HEK293 (cell line): ENCODE results near the gene DHRS4.

Experiments
- CTCF ChIA-PET: fragments of 350-600 bp; formaldehyde crosslinking; extraction: SDS; loops from one replicate; lab custom pipeline; 2021; ENCODE audit warnings: antibody characterized with exemption; lab: Yijun Ruan, JAX
- POLR2A ChIA-PET: fragments of 300-600 bp; formaldehyde crosslinking; extraction: SDS; loops from one replicate; lab custom pipeline; 2020; ENCODE audit warnings: antibody characterized with exemption, inconsistent platforms; lab: Yijun Ruan, JAX
- H3K27ac ChIP-seq: fragments of 200-500 bp; sonication (Bioruptor generic); 2 replicates; pipeline ENCODE4 v1.5.1; 2014; ENCODE audit warnings: low read depth, low read length, control low read depth, inconsistent platforms; ENCODE audit errors: extremely low read depth
- H3K36me3 ChIP-seq, 2 experiments: fragments of 200-500 bp in 1 of 2; sonication (Bioruptor generic) in 1 of 2; 1 replicate in 1 of 2; 2 replicates in 1 of 2; pipeline ENCODE4 v1.5.1; 2014 to 2017; ENCODE audit warnings: inconsistent platforms in 2 of 2, low read length in 2 of 2; ENCODE audit not compliant: control insufficient read depth in 2 of 2, insufficient read depth in 1 of 2
- H3K4me1 ChIP-seq: fragments of 200-500 bp; sonication (Bioruptor generic); 2 replicates; pipeline ENCODE4 v1.5.1; 2014; ENCODE audit warnings: mild to moderate bottlenecking, low read length, inconsistent platforms; ENCODE audit not compliant: control insufficient read depth, insufficient read depth
- H3K4me3 ChIP-seq: 2 replicates; pipeline ENCODE4 v1.5.1; 2011; ENCODE audit warnings: low read depth, mild to moderate bottlenecking, control low read depth, low read length, moderate library complexity
- H3K9me3 ChIP-seq: fragments of 200-500 bp; sonication (Bioruptor generic); 2 replicates; pipeline ENCODE4 v1.5.1; 2014; ENCODE audit warnings: low read depth, low read length, inconsistent platforms; ENCODE audit not compliant: control insufficient read depth, insufficient read depth
- GFI1B ChIP-seq: fragments of 450-650 bp; formaldehyde crosslinking; IDR thresholded peaks from 2 replicates; pipeline ENCODE4 v1.5.1; 2016; ENCODE audit warnings: missing biosample characterization, missing genetic modification characterization
- MYNN ChIP-seq: fragments of 450-650 bp; formaldehyde crosslinking; IDR thresholded peaks from 2 replicates; pipeline ENCODE4 v1.5.1; 2016; ENCODE audit warnings: missing biosample characterization, missing genetic modification characterization, borderline replicate concordance
- SALL2 ChIP-seq: fragments of 450-650 bp; formaldehyde crosslinking; IDR thresholded peaks from 2 replicates; pipeline ENCODE4 v1.5.0; 2017; ENCODE audit warnings: missing biosample characterization, mild to moderate bottlenecking, missing genetic modification characterization, borderline replicate concordance
- SCRT1 ChIP-seq: fragments of 450-650 bp; formaldehyde crosslinking; IDR thresholded peaks from 2 replicates; pipeline ENCODE4 v1.5.1; 2016; ENCODE audit warnings: missing biosample characterization, missing genetic modification characterization, borderline replicate concordance
- TRIM28 ChIP-seq: IDR thresholded peaks from 2 replicates; pipeline ENCODE4 v1.6.1; 2011; ENCODE audit warnings: low read length, control low read depth, borderline replicate concordance
- ZNF133 ChIP-seq: fragments of 450-650 bp; formaldehyde crosslinking; IDR thresholded peaks from 2 replicates; pipeline ENCODE4 v1.5.1; 2016; ENCODE audit warnings: missing biosample characterization, missing genetic modification characterization
- ZNF138 ChIP-seq: fragments of 450-650 bp; formaldehyde crosslinking; IDR thresholded peaks from 2 replicates; pipeline ENCODE4 v1.5.1; 2016; ENCODE audit warnings: missing biosample characterization, missing genetic modification characterization, borderline replicate concordance
- ZNF157 ChIP-seq: fragments of 450-650 bp; formaldehyde crosslinking; IDR thresholded peaks from 2 replicates; pipeline ENCODE4 v1.5.1; 2016; ENCODE audit warnings: missing biosample characterization, missing genetic modification characterization
- ZNF621 ChIP-seq: fragments of 450-650 bp; formaldehyde crosslinking; IDR thresholded peaks from 2 replicates; pipeline ENCODE4 v1.5.1; 2017; ENCODE audit warnings: missing biosample characterization, missing genetic modification characterization
- ZNF654 ChIP-seq: fragments of 450-650 bp; formaldehyde crosslinking; IDR thresholded peaks from 2 replicates; pipeline ENCODE4 v1.5.1; 2016; ENCODE audit warnings: low read depth, missing biosample characterization, missing genetic modification characterization
- ZNF660 ChIP-seq: fragments of 450-650 bp; IDR thresholded peaks from 2 replicates; pipeline ENCODE4 v1.5.1; 2018; ENCODE audit warnings: missing biosample characterization, mild to moderate bottlenecking, missing genetic modification characterization
- ZNF785 ChIP-seq: fragments of 450-650 bp; formaldehyde crosslinking; IDR thresholded peaks from 2 replicates; pipeline ENCODE4 v1.5.1; 2016; ENCODE audit warnings: missing biosample characterization, missing genetic modification characterization
- TF ChIP-seq, protein P1 (sequence below): fragments of 450-650 bp; formaldehyde crosslinking; IDR thresholded peaks from 2 replicates; pipeline ENCODE4 v1.5.1; 2016; ENCODE audit warnings: missing biosample characterization, missing genetic modification characterization
- TF ChIP-seq, protein P2 (sequence below): fragments of 450-650 bp; formaldehyde crosslinking; IDR thresholded peaks from 2 replicates; pipeline ENCODE4 v1.5.1; 2016; ENCODE audit warnings: missing biosample characterization, missing genetic modification characterization
- TF ChIP-seq, protein P3 (sequence below): fragments of 450-650 bp; formaldehyde crosslinking; IDR thresholded peaks from 2 replicates; pipeline ENCODE4 v1.5.1; 2016; ENCODE audit warnings: missing biosample characterization, missing genetic modification characterization
- TF ChIP-seq, protein P4 (sequence below): fragments of 450-650 bp; formaldehyde crosslinking; IDR thresholded peaks from 2 replicates; pipeline ENCODE4 v1.5.1; 2016; ENCODE audit warnings: missing biosample characterization, missing genetic modification characterization
- TF ChIP-seq, protein P5 (sequence below): fragments of 450-650 bp; formaldehyde crosslinking; IDR thresholded peaks from 2 replicates; pipeline ENCODE4 v1.5.1; 2016; ENCODE audit warnings: missing biosample characterization, missing genetic modification characterization

The DHRS4 gene

GRCh38 chr14:23929136-23929535 lies 24.4 kb upstream of the DHRS4 start (continued):
- TF ChIP-seq ZNF133 (tag by site-specific recombination): no peak

GRCh38 chr14:23929822-23930294 lies 23.7 kb upstream of the DHRS4 start:
- TF ChIP-seq, protein P1, sequence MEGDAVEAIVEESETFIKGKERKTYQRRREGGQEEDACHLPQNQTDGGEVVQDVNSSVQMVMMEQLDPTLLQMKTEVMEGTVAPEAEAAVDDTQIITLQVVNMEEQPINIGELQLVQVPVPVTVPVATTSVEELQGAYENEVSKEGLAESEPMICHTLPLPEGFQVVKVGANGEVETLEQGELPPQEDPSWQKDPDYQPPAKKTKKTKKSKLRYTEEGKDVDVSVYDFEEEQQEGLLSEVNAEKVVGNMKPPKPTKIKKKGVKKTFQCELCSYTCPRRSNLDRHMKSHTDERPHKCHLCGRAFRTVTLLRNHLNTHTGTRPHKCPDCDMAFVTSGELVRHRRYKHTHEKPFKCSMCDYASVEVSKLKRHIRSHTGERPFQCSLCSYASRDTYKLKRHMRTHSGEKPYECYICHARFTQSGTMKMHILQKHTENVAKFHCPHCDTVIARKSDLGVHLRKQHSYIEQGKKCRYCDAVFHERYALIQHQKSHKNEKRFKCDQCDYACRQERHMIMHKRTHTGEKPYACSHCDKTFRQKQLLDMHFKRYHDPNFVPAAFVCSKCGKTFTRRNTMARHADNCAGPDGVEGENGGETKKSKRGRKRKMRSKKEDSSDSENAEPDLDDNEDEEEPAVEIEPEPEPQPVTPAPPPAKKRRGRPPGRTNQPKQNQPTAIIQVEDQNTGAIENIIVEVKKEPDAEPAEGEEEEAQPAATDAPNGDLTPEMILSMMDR (tag by site-specific recombination): peak; percentile 36; the same call in 1 of the 2 replicates
- TF ChIP-seq ZNF660 (tag by site-specific recombination): 0 out of 2 replicates have a peak, but pooled peaks have one; percentile 35
- no peak for TF ChIP-seq ZNF621 (tag by site-specific recombination)
- 0 out of 2 replicates have a peak, but pooled peaks have one; percentile 28 for TF ChIP-seq GFI1B (tag by site-specific recombination)
- 0 out of 2 replicates have a peak, but pooled peaks have one; percentile 10 for TF ChIP-seq ZNF654 (tag by site-specific recombination)
- POLR2A ChIA-PET: no interaction called here
- H3K36me3 ChIP-seq: no peaks in the 10 kb centered on the region
- H3K4me3 ChIP-seq: no peak overlapping the region
- H3K27ac ChIP-seq: no peak overlapping the region
- H3K9me3 ChIP-seq: no peaks in the 10 kb centered on the region
- no peaks in the 10 kb centered on the region for H3K4me1 ChIP-seq
- CTCF ChIA-PET: interaction anchor here (0.6 to 3.6 kb wide), 14 partner anchors 19 to 635 kb away, joined by 3 to 33 read pairs (median 4); no protein-coding TSS in a partner anchor

DNA sequence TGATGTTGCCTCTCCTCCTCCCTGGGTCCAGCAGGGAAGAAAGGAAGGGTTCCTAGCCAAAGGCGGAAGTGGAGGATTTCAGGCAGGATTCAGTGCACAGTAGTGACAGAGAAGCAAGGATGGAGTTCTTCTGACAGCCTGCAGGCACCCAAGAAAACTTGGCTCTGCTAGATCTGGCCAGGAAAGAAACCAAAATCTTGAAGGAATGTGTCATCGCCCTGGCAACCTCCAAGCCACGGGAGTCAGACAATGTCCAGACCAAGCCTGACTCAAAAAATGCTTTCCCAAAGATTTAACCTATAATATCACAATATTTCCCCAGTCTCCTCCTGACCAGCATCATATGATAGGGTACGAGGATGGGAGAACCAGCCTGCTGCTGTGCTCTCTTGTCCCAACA lies 22.8 kb upstream of the DHRS4 start:
- no peaks in the 10 kb centered on the region for H3K36me3 ChIP-seq
- H3K9me3 ChIP-seq: no peaks in the 10 kb centered on the region
- no peak overlapping the region for H3K27ac ChIP-seq
- H3K4me3 ChIP-seq: no peak overlapping the region
- ChIA-PET POLR2A (no interaction called here), CTCF (interaction anchor here (0.6 to 3.6 kb wide), 15 partner anchors 20 to 669 kb away, joined by 3 to 33 read pairs (median 4); no protein-coding TSS in a partner anchor)
- no peaks in the 10 kb centered on the region for H3K4me1 ChIP-seq
- TF ChIP-seq, protein P2, sequence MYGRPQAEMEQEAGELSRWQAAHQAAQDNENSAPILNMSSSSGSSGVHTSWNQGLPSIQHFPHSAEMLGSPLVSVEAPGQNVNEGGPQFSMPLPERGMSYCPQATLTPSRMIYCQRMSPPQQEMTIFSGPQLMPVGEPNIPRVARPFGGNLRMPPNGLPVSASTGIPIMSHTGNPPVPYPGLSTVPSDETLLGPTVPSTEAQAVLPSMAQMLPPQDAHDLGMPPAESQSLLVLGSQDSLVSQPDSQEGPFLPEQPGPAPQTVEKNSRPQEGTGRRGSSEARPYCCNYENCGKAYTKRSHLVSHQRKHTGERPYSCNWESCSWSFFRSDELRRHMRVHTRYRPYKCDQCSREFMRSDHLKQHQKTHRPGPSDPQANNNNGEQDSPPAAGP (tag by site-specific recombination): no peak
- no peak for TF ChIP-seq ZNF785 (tag by site-specific recombination)
- no peak for TF ChIP-seq SCRT1
- no peak for TF ChIP-seq ZNF157 (tag by site-specific recombination)
- TF ChIP-seq TRIM28: no peak
- TF ChIP-seq SALL2 (tag by site-specific recombination): no peak
- TF ChIP-seq, protein P3, sequence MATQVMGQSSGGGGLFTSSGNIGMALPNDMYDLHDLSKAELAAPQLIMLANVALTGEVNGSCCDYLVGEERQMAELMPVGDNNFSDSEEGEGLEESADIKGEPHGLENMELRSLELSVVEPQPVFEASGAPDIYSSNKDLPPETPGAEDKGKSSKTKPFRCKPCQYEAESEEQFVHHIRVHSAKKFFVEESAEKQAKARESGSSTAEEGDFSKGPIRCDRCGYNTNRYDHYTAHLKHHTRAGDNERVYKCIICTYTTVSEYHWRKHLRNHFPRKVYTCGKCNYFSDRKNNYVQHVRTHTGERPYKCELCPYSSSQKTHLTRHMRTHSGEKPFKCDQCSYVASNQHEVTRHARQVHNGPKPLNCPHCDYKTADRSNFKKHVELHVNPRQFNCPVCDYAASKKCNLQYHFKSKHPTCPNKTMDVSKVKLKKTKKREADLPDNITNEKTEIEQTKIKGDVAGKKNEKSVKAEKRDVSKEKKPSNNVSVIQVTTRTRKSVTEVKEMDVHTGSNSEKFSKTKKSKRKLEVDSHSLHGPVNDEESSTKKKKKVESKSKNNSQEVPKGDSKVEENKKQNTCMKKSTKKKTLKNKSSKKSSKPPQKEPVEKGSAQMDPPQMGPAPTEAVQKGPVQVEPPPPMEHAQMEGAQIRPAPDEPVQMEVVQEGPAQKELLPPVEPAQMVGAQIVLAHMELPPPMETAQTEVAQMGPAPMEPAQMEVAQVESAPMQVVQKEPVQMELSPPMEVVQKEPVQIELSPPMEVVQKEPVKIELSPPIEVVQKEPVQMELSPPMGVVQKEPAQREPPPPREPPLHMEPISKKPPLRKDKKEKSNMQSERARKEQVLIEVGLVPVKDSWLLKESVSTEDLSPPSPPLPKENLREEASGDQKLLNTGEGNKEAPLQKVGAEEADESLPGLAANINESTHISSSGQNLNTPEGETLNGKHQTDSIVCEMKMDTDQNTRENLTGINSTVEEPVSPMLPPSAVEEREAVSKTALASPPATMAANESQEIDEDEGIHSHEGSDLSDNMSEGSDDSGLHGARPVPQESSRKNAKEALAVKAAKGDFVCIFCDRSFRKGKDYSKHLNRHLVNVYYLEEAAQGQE: no peak
- TF ChIP-seq, protein P4, sequence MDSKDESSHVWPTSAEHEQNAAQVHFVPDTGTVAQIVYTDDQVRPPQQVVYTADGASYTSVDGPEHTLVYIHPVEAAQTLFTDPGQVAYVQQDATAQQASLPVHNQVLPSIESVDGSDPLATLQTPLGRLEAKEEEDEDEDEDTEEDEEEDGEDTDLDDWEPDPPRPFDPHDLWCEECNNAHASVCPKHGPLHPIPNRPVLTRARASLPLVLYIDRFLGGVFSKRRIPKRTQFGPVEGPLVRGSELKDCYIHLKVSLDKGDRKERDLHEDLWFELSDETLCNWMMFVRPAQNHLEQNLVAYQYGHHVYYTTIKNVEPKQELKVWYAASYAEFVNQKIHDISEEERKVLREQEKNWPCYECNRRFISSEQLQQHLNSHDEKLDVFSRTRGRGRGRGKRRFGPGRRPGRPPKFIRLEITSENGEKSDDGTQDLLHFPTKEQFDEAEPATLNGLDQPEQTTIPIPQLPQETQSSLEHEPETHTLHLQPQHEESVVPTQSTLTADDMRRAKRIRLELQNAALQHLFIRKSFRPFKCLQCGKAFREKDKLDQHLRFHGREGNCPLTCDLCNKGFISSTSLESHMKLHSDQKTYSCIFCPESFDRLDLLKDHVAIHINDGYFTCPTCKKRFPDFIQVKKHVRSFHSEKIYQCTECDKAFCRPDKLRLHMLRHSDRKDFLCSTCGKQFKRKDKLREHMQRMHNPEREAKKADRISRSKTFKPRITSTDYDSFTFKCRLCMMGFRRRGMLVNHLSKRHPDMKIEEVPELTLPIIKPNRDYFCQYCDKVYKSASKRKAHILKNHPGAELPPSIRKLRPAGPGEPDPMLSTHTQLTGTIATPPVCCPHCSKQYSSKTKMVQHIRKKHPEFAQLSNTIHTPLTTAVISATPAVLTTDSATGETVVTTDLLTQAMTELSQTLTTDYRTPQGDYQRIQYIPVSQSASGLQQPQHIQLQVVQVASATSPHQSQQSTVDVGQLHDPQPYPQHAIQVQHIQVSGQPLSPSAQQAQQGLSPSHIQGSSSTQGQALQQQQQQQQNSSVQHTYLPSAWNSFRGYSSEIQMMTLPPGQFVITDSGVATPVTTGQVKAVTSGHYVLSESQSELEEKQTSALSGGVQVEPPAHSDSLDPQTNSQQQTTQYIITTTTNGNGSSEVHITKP: no peak
- no peak for TF ChIP-seq ZNF138
- TF ChIP-seq, protein P5, sequence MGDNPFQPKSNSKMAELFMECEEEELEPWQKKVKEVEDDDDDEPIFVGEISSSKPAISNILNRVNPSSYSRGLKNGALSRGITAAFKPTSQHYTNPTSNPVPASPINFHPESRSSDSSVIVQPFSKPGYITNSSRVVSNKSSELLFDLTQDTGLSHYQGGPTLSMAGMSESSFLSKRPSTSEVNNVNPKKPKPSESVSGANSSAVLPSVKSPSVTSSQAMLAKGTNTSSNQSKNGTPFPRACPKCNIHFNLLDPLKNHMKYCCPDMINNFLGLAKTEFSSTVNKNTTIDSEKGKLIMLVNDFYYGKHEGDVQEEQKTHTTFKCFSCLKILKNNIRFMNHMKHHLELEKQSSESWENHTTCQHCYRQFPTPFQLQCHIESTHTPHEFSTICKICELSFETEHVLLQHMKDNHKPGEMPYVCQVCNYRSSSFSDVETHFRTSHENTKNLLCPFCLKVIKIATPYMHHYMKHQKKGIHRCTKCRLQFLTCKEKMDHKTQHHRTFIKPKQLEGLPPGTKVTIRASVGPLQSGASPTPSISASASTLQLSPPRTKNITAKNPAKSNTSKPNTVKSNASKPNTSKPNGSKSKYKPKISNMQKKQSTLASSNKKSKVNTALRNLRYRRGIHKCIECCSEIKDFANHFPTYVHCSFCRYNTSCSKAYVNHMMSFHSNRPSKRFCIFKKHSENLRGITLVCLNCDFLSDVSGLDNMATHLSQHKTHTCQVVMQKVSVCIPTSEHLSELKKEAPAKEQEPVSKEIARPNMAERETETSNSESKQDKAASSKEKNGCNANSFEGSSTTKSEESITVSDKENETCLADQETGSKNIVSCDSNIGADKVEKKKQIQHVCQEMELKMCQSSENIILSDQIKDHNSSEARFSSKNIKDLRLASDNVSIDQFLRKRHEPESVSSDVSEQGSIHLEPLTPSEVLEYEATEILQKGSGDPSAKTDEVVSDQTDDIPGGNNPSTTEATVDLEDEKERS: no peak
- TF ChIP-seq MYNN (tag by site-specific recombination): no peak
